OCI-LY7 (cell line): Measurements from ENCODE around the gene CATSPERD. TPM values are rescaled to one million over a fixed set of nuclear protein-coding genes. Genes with fewer than 3 reads are reported as not detected.
"Not testable (repeated sequence)": the region's sequence is repeated elsewhere in the genome, so short reads cannot be mapped to it uniquely, and the experiment has no call there.

ENCODE experiments used
- BruUV-seq: library from RNA; stranded (reverse); fragments of 400-500 nt; replicated peaks from 2 replicates; lab custom pipeline; 2021; lab: Mats Ljungman, UMichigan
- CTCF ChIA-PET: fragments of 300-600 bp; sonication (Branson Sonifier 250); formaldehyde crosslinking; loops from one replicate; lab custom pipeline; 2022; ENCODE audit warnings: antibody characterized with exemption; ENCODE audit not compliant: unreplicated experiment; lab: Charles Lee
- POLR2A ChIA-PET: fragments of 300-600 bp; sonication (Branson Sonifier 250); formaldehyde crosslinking; loops from one replicate; lab custom pipeline; 2022; ENCODE audit warnings: antibody characterized with exemption; lab: Charles Lee
- DNase-seq: peaks from one replicate; pipeline ENCODE4 v3.0.0-alpha.2; 2015; ENCODE audit warnings: low spot score
- H2AFZ ChIP-seq: fragments of 200-600 bp; sonication (generic), shearing (Covaris generic); 2 replicates; pipeline ENCODE4 v1.6.1; 2014; ENCODE audit warnings: mild to moderate bottlenecking, antibody characterized with exemption, low read length, moderate library complexity
- H3K27ac ChIP-seq: fragments of 200-600 bp; sonication (generic); 2 replicates; pipeline ENCODE4 v1.5.1; 2014; ENCODE audit warnings: mixed run types, low read depth, mild to moderate bottlenecking, moderate library complexity, low read length, inconsistent platforms; ENCODE audit not compliant: poor library complexity, severe bottlenecking
- H3K36me3 ChIP-seq: fragments of 200-600 bp; sonication (generic); 2 replicates; pipeline ENCODE4 v1.6.1; 2014; ENCODE audit warnings: mild to moderate bottlenecking, antibody characterized with exemption, low read length, moderate library complexity, mixed read lengths; ENCODE audit not compliant: insufficient read depth
- H3K4me1 ChIP-seq: fragments of 200-600 bp; sonication (generic); 2 replicates; pipeline ENCODE4 v1.5.1; 2014; ENCODE audit warnings: mild to moderate bottlenecking, low read length; ENCODE audit not compliant: insufficient read depth, poor library complexity, severe bottlenecking
- H3K4me2 ChIP-seq: fragments of 200-600 bp; sonication (generic); 2 replicates; pipeline ENCODE4 v1.6.1; 2014; ENCODE audit warnings: mild to moderate bottlenecking, low read length
- H3K4me3 ChIP-seq: fragments of 200-600 bp; sonication (generic); 2 replicates; pipeline ENCODE4 v1.5.1; 2014; ENCODE audit warnings: mild to moderate bottlenecking, low read depth, low read length; ENCODE audit not compliant: poor library complexity, severe bottlenecking
- H3K79me2 ChIP-seq: fragments of 200-600 bp; sonication (generic); 2 replicates; pipeline ENCODE4 v1.6.1; 2016; ENCODE audit warnings: low read depth, mild to moderate bottlenecking, low read length, moderate library complexity, mixed read lengths; ENCODE audit not compliant: insufficient read depth
- H3K9me2 ChIP-seq: fragments of 200-600 bp; sonication (generic); 2 replicates; pipeline ENCODE4 v1.6.1; 2016; ENCODE audit warnings: mild to moderate bottlenecking, low read length, mixed read lengths; ENCODE audit not compliant: insufficient read depth
- H3K9me3 ChIP-seq: fragments of 200-600 bp; sonication (generic); 2 replicates; pipeline ENCODE4 v1.6.1; 2014; ENCODE audit warnings: mild to moderate bottlenecking, mixed run types, low read length, mixed read lengths
- H4K20me1 ChIP-seq: fragments of 200-600 bp; sonication (generic); 2 replicates; pipeline ENCODE4 v1.6.1; 2014; ENCODE audit warnings: mild to moderate bottlenecking, antibody characterized with exemption, low read length, moderate library complexity, mixed read lengths; ENCODE audit not compliant: insufficient read depth
- EZH2phosphoT487 ChIP-seq: fragments of 200-600 bp; sonication (generic); IDR thresholded peaks from 2 replicates; pipeline ENCODE4 v1.6.1; 2018; ENCODE audit warnings: low read depth, borderline replicate concordance, mild to moderate bottlenecking, mixed run types, antibody characterized with exemption, low read length, moderate library complexity, mixed read lengths
- intact Hi-C: fragments of 100-400 bp; cut with micrococcal nuclease; formaldehyde crosslinking; loops from one replicate; pipeline ENCODE4 v1.10.0; 2022; ENCODE audit not compliant: unreplicated experiment
- total RNA-seq, 2 experiments: library from RNA; depleted of rRNA in 1 of 2; stranded (reverse); fragments of >200 nt in 1 of 2; shearing (Covaris generic) in 1 of 2; gene quantifications; 2 replicates each; pipeline ENCODE4 v1.2.3, GENCODE V29; 2014 to 2022
- TF ChIP-seq, protein P1 (sequence below): fragments of 200-600 bp; sonication (generic); conservative IDR thresholded peaks from 2 replicates; pipeline ENCODE4 v1.5.1; 2014; ENCODE audit warnings: mild to moderate bottlenecking, antibody characterized with exemption, low read length, moderate library complexity, mixed read lengths

The CATSPERD gene
- total RNA-seq, 2 experiments from 2014 or later: not detected

DNA sequence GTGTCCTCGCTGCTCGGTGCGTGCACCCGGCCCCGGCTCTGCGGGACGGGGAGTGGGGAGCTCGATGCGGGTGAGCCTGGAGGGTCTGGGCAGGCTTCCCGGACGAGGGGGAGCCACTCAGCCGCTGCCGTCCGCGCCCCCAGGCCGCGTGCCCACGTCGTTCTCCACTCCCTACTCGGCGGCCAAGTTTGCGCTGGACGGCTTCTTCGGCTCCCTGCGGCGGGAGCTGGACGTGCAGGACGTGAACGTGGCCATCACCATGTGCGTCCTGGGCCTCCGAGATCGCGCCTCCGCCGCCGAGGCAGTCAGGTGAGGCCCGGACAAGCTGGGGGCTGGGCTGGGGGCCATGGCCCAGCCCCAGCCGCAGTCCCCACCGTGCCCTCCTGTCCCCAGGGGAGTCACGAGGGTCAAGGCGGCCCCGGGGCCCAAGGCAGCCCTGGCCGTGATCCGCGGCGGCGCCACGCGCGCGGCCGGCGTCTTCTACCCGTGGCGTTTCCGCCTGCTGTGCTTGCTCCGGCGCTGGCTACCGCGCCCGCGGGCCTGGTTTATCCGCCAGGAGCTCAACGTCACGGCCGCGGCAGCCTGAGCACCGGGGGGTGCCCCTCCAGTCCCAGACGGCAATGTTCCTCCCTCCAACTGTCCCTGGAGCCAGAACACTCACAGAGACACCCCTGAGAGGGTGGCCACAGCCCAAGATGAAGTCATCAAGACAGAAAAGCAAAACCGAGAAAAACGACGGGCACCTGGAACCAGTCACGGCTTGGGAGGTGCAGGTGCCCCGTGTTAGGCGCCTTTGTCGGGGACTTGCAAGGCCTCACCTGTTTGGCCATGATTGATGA, 32.9 kb upstream of the CATSPERD start:
- Histone ChIP-seq H3K9me3 (no peaks in the 10 kb centered on the region), H3K4me2 (no peak overlapping the region; the same call in 1 of the 2 replicates), H4K20me1 (0 out of 2 replicates have a peak, but pooled peaks cover 6% of the 10 kb centered on the region), H3K79me2 (peaks cover 25% of the 10 kb centered on the region), H3K4me3 (no peak overlapping the region), H3K36me3 (peaks cover 24% of the 10 kb centered on the region), H3K27ac (no peak overlapping the region), H2AFZ (no peak overlapping the region), H3K4me1 (peaks cover 17% of the 10 kb centered on the region), H3K9me2 (no peaks in the 10 kb centered on the region)
- intact Hi-C loops: loop anchor here (1.0 to 2.0 kb wide), 2 partner anchors 33 to 217 kb away; partner anchors contain the start of genes CATSPERD, LONP1 and VMAC
- no peak for TF ChIP-seq EZH2phosphoT487
- TF ChIP-seq, protein P1, sequence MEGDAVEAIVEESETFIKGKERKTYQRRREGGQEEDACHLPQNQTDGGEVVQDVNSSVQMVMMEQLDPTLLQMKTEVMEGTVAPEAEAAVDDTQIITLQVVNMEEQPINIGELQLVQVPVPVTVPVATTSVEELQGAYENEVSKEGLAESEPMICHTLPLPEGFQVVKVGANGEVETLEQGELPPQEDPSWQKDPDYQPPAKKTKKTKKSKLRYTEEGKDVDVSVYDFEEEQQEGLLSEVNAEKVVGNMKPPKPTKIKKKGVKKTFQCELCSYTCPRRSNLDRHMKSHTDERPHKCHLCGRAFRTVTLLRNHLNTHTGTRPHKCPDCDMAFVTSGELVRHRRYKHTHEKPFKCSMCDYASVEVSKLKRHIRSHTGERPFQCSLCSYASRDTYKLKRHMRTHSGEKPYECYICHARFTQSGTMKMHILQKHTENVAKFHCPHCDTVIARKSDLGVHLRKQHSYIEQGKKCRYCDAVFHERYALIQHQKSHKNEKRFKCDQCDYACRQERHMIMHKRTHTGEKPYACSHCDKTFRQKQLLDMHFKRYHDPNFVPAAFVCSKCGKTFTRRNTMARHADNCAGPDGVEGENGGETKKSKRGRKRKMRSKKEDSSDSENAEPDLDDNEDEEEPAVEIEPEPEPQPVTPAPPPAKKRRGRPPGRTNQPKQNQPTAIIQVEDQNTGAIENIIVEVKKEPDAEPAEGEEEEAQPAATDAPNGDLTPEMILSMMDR: 0 out of 2 replicates have a peak, but pooled peaks have one; percentile 7
- DNase-seq: no peak
- ChIA-PET POLR2A (interaction anchor here (2.0 kb wide), 1 partner anchor 31 kb away, joined by 8 read pairs; the partner anchor contains the start of gene LONP1), CTCF (interaction anchor here (0.6 kb wide), 1 partner anchor 896 kb away, joined by 3 read pairs; the partner anchor contains the start of gene FEM1A)
- no TSS peak for BruUV-seq

DNA sequence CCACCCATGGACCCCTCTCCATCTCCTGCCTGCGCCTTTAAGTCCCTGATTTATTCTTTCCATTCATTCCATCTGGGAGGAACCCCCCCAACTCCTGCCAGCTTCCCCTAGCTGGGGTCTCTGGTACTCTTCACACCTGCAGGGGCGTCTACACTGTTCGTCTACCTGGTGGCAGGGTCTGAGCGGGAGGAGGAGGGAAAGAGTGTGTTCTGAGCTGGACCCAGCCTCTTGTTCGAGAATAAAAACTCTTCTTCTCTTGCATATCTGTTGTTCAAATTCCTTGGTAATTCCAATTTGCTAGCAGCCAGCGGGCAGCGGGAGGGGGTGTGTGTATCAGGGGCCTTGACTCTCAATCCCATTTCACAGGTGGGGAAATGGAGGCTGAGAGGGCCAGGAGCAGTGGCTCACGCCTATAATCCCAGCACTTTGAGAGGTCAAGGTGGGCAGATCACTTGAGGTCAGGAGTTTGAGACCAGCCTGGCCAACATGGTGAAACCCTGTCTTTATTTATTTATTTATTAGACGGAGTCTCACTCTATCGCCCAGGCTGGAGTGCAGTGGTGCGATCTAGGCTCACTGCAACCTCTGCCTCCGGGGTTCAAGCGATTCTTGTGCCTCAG, 32.1 kb upstream of the CATSPERD start:
- POLR2A ChIA-PET, H3K4me3 ChIP-seq, CTCF ChIA-PET, H3K4me2 ChIP-seq, H3K9me2 ChIP-seq, H3K27ac ChIP-seq, intact Hi-C loops, H3K9me3 ChIP-seq, H2AFZ ChIP-seq, H4K20me1 ChIP-seq, DNase-seq, BruUV-seq: not testable (repeated sequence)
- Histone ChIP-seq H3K79me2 (peaks cover 33% of the 10 kb centered on the region), H3K36me3 (peaks cover 32% of the 10 kb centered on the region), H3K4me1 (peaks cover 18% of the 10 kb centered on the region)
